Loucy (cell line): ENCODE measurements around the gene SLCO2A1.
A peak's percentile ranks its signal among the peaks of the same experiment; 100 is the strongest.

Experiments
- H2AFZ ChIP-seq: fragments of 200-600 bp; sonication (generic); 2 replicates; pipeline ENCODE4 v1.6.0; 2016; ENCODE audit warnings: antibody characterized with exemption, mild to moderate bottlenecking, low read length, moderate library complexity
- H3F3A ChIP-seq: fragments of 200-600 bp; 2 replicates; pipeline ENCODE4 v1.6.0; 2016; ENCODE audit warnings: antibody characterized with exemption, low read depth, mild to moderate bottlenecking
- H3K27me3 ChIP-seq: fragments of 200-600 bp; sonication (generic); 2 replicates; pipeline ENCODE4 v1.6.1; 2014; ENCODE audit warnings: low read length, mild to moderate bottlenecking; ENCODE audit not compliant: insufficient read depth, poor library complexity, severe bottlenecking
- H3K36me3 ChIP-seq: fragments of 200-600 bp; sonication (generic); 2 replicates; pipeline ENCODE4 v1.6.1; 2016; ENCODE audit warnings: low read length; ENCODE audit not compliant: insufficient read depth
- H3K4me1 ChIP-seq: fragments of 200-600 bp; sonication (generic); 2 replicates; pipeline ENCODE4 v1.5.1; 2014; ENCODE audit warnings: low read length, mild to moderate bottlenecking; ENCODE audit not compliant: insufficient read depth, poor library complexity, severe bottlenecking
- H3K4me2 ChIP-seq: fragments of 200-600 bp; sonication (generic); 2 replicates; pipeline ENCODE4 v1.6.0; 2014; ENCODE audit warnings: antibody characterized with exemption, low read length, low read depth, mild to moderate bottlenecking; ENCODE audit not compliant: poor library complexity, severe bottlenecking
- H3K4me3 ChIP-seq: fragments of 200-600 bp; sonication (generic); 2 replicates; pipeline ENCODE4 v1.5.1; 2014; ENCODE audit warnings: low read length, mild to moderate bottlenecking, mixed read lengths; ENCODE audit not compliant: poor library complexity, severe bottlenecking
- H3K79me2 ChIP-seq: fragments of 200-600 bp; sonication (generic); 2 replicates; pipeline ENCODE4 v1.6.1; 2014; ENCODE audit warnings: low read length; ENCODE audit not compliant: insufficient read depth
- H3K9ac ChIP-seq: fragments of 200-600 bp; sonication (generic); 2 replicates; pipeline ENCODE4 v1.6.0; 2014; ENCODE audit warnings: mild to moderate bottlenecking, low read depth, low read length, moderate library complexity; ENCODE audit not compliant: poor library complexity, severe bottlenecking
- H3K9me2 ChIP-seq: fragments of 200-600 bp; sonication (generic); replicated peaks from 2 replicates; pipeline ENCODE4 v1.6.1; 2016; ENCODE audit warnings: low read depth, low read length, mixed read lengths
- H3K9me3 ChIP-seq: fragments of 200-600 bp; sonication (generic); 2 replicates; pipeline ENCODE4 v1.6.1; 2014; ENCODE audit warnings: mild to moderate bottlenecking, antibody characterized with exemption, low read length, low read depth; ENCODE audit not compliant: insufficient read depth
- H4K20me1 ChIP-seq: fragments of 200-600 bp; sonication (generic); 2 replicates; pipeline ENCODE4 v1.6.0; 2014; ENCODE audit warnings: antibody characterized with exemption, low read length, mild to moderate bottlenecking; ENCODE audit not compliant: insufficient read depth, poor library complexity, severe bottlenecking
- EZH2phosphoT487 ChIP-seq: fragments of 200-600 bp; IDR thresholded peaks from 2 replicates; pipeline ENCODE4 v1.6.1; 2018; ENCODE audit warnings: antibody characterized with exemption, mild to moderate bottlenecking, moderate library complexity, borderline replicate concordance
- TF ChIP-seq, protein P1 (sequence below): fragments of 200-600 bp; sonication (generic); conservative IDR thresholded peaks from 2 replicates; pipeline ENCODE4 v1.5.1; 2014; ENCODE audit warnings: mild to moderate bottlenecking, antibody characterized with exemption, low read length

The SLCO2A1 gene

DNA sequence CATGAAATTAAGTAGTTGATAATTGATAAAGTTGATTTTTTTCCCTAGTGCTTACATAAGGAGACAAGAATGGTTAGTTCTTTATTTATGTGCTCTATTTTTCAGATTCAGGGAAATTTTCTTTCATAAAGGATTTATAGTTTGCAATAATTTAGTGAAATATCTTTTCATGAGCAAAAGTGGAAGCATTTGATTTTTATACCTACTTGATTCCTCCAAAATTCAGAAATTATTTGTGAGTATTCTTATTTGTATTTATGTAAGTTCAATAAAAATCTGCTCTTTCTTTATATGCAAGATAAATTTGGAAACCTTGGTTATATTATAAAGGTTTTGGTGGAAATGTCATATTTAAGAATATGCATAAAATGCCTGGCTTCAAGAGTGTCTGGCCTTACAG is 14.7 kb upstream of the SLCO2A1 start:
- Histone ChIP-seq H2AFZ (no peak overlapping the region), H3K4me1 (peaks cover 15% of the 10 kb centered on the region), H3K4me2 (no peak overlapping the region), H3F3A (no peaks in the 10 kb centered on the region), H4K20me1 (no peaks in the 10 kb centered on the region), H3K4me3 (no peak overlapping the region), H3K27me3 (no peaks in the 10 kb centered on the region), H3K9me2 (no peaks in the 10 kb centered on the region), H3K36me3 (no peaks in the 10 kb centered on the region), H3K79me2 (no peaks in the 10 kb centered on the region), H3K9ac (no peak overlapping the region), H3K9me3 (peaks cover 27% of the 10 kb centered on the region; the same call in 1 of the 2 replicates)
- no peak for TF ChIP-seq EZH2phosphoT487

DNA sequence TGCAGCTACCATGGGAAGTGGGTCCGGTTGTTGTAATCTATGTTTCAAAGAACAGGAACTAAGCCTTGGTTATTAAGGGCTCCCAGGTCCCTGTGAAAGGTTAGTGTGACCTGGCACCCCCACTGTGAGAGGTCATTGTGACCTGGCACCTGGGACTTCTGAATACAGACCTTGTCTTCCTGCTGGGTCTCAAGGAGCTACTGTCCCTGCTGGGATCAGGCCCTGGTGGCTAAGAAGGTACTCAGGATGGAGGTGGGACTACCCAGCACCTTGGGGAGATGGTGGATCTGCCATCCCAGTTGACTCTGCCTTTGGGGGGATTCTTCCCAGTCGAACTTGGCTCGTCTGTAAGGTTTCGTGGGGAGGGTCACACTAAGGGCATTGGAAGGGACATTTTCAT is 10.3 kb upstream of the SLCO2A1 start:
- Histone ChIP-seq H3K9me3 (peaks cover 23% of the 10 kb centered on the region; the same call in 1 of the 2 replicates), H3K27me3 (no peaks in the 10 kb centered on the region), H3K79me2 (no peaks in the 10 kb centered on the region), H2AFZ (0 out of 2 replicates have a peak overlapping the region, but pooled peaks have one; percentile 4), H3K4me3 (no peak overlapping the region), H3K9me2 (no peaks in the 10 kb centered on the region), H4K20me1 (no peaks in the 10 kb centered on the region), H3K4me1 (peaks cover 29% of the 10 kb centered on the region), H3K36me3 (no peaks in the 10 kb centered on the region), H3K9ac (peak overlapping the region; percentile 10), H3K4me2 (peak overlapping the region; percentile 3), H3F3A (no peaks in the 10 kb centered on the region)
- TF ChIP-seq, protein P1, sequence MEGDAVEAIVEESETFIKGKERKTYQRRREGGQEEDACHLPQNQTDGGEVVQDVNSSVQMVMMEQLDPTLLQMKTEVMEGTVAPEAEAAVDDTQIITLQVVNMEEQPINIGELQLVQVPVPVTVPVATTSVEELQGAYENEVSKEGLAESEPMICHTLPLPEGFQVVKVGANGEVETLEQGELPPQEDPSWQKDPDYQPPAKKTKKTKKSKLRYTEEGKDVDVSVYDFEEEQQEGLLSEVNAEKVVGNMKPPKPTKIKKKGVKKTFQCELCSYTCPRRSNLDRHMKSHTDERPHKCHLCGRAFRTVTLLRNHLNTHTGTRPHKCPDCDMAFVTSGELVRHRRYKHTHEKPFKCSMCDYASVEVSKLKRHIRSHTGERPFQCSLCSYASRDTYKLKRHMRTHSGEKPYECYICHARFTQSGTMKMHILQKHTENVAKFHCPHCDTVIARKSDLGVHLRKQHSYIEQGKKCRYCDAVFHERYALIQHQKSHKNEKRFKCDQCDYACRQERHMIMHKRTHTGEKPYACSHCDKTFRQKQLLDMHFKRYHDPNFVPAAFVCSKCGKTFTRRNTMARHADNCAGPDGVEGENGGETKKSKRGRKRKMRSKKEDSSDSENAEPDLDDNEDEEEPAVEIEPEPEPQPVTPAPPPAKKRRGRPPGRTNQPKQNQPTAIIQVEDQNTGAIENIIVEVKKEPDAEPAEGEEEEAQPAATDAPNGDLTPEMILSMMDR: no peak
- no peak for TF ChIP-seq EZH2phosphoT487

DNA sequence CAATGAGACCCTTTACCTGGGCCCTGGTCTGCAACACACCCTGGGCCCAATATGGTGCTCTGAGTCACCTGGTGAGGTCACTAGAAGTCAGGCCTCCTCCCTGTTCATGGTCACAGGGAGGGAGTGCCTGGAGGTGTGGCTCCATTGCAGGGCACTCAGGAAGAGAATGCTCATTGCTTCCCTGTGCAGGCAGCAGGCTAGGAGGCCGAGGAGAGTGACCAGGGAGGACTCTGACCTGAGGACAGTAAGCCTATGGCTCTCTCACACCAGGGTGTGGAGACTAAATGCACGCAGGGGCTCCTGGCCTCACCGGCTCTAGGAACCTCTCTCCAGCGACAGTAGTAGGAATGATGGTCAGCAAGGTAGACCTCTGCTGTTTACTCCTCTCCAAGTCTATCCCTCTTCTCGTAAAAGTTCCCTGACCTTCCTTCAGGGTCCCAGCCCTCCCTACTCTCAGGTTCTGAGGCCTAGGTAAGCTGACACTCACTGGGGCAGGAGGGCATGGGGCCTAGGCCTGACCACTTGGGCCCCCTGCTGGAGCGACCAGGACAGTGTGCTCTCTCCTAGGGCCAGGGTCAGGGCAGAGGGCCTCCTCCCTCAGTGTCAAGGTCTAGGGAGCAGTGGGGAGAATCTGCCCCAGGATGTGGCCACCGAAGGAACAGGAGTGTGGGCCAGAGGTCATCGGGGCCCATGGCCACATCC is 9.6 kb upstream of the SLCO2A1 start:
- Histone ChIP-seq H2AFZ (peak overlapping the region; percentile 61), H3K79me2 (no peaks in the 10 kb centered on the region), H3K4me1 (peaks cover 29% of the 10 kb centered on the region), H3K9me3 (peaks cover 19% of the 10 kb centered on the region; the same call in 1 of the 2 replicates), H3K9me2 (no peaks in the 10 kb centered on the region), H3K4me2 (peak overlapping the region; percentile 3), H3K36me3 (no peaks in the 10 kb centered on the region), H3F3A (no peaks in the 10 kb centered on the region), H3K9ac (peak overlapping the region; percentile 25), H3K4me3 (no peak overlapping the region), H4K20me1 (no peaks in the 10 kb centered on the region), H3K27me3 (no peaks in the 10 kb centered on the region)
- TF ChIP-seq, protein P1: peak; percentile 87
- TF ChIP-seq EZH2phosphoT487: no peak

- Histone ChIP-seq H3F3A (no peaks in the 10 kb centered on the region), H3K4me1 (peaks cover 29% of the 10 kb centered on the region), H4K20me1 (no peaks in the 10 kb centered on the region), H3K9me2 (no peaks in the 10 kb centered on the region), H3K27me3 (no peaks in the 10 kb centered on the region), H3K9me3 (peaks cover 15% of the 10 kb centered on the region; the same call in 1 of the 2 replicates), H3K36me3 (no peaks in the 10 kb centered on the region), H2AFZ (peak overlapping the region; percentile 61), H3K4me2 (peak overlapping the region; percentile 3), H3K4me3 (no peak overlapping the region), H3K79me2 (no peaks in the 10 kb centered on the region), H3K9ac (peak overlapping the region; percentile 25)
- TF ChIP-seq, protein P1: no peak
- TF ChIP-seq EZH2phosphoT487: no peak
Observed at GRCh38 chr3:134038716-134039115, 9.0 kb upstream of the SLCO2A1 start.
